HUDEP-2 (cell line): Measurements from ENCODE around the gene ARHGAP27.

ENCODE experiments used
- DNase-seq, 76 experiments: peaks; one replicate each; lab custom pipeline; 2025; ENCODE audit not compliant: unreplicated experiment in 76 of 76; lab: John Stamatoyannopoulos, UW

The ARHGAP27 gene

GRCh38 chr17:45408611-45409421 lies 23.9 kb downstream of the ARHGAP27 start:
- no peak for DNase-seq

- no peak for DNase-seq
Measured at GRCh38 chr17:45406107-45406506, 26.6 kb downstream of the ARHGAP27 start.

- no peak for DNase-seq
Measured at GRCh38 chr17:45405250-45406086, 27.2 kb downstream of the ARHGAP27 start.

- DNase-seq = no peak
Measured at GRCh38 chr17:45404870-45405249, 27.8 kb downstream of the ARHGAP27 start.

GRCh38 chr17:45403906-45404490 lies 28.7 kb downstream of the ARHGAP27 start:
- DNase-seq = no peak

- DNase-seq = no peak
Measured at GRCh38 chr17:45402916-45403315, 29.8 kb downstream of the ARHGAP27 start.

- no peak for DNase-seq
Measured at GRCh38 chr17:45398800-45399199, 33.9 kb downstream of the ARHGAP27 start.

- no peak for DNase-seq
Measured at GRCh38 chr17:45397796-45398195, 34.9 kb downstream of the ARHGAP27 start.

- no peak for DNase-seq
Measured at GRCh38 chr17:45396496-45397205, 36.0 kb downstream of the ARHGAP27 start.

GRCh38 chr17:45395569-45396415 lies 36.9 kb downstream of the ARHGAP27 start:
- no peak for DNase-seq

GRCh38 chr17:45394913-45395568 lies 37.6 kb downstream of the ARHGAP27 start:
- peak in 50 of 76 experiments; percentile 2 to 61 (median 30) for DNase-seq

GRCh38 chr17:45394564-45394912 lies 38.1 kb downstream of the ARHGAP27 start:
- DNase-seq = no peak

GRCh38 chr17:45394091-45394490 lies 38.6 kb downstream of the ARHGAP27 start:
- no peak for DNase-seq

- DNase-seq = no peak
Measured at GRCh38 chr17:45393411-45393810, 39.3 kb downstream of the ARHGAP27 start.

GRCh38 chr17:45391918-45392317 lies 40.8 kb downstream of the ARHGAP27 start:
- no peak for DNase-seq

GRCh38 chr17:45391291-45391690 lies 41.4 kb downstream of the ARHGAP27 start:
- DNase-seq = no peak

GRCh38 chr17:45389354-45389753 lies 43.3 kb downstream of the ARHGAP27 start:
- DNase-seq = no peak

- DNase-seq = no peak
Measured at GRCh38 chr17:45388604-45389325, 43.9 kb downstream of the ARHGAP27 start.

GRCh38 chr17:45387739-45388138 lies 44.9 kb downstream of the ARHGAP27 start:
- no peak for DNase-seq
